WTC11 (cell line): Measurements from ENCODE around the gene SLC26A11.

Experiments used
- CREB1 ChIP-seq: sonication (generic); formaldehyde crosslinking; IDR thresholded peaks from 2 replicates; pipeline ENCODE4 v1.8.0; 2023; ENCODE audit warnings: mild to moderate bottlenecking, missing genetic modification reagents
- CTCF ChIP-seq: fragments of 200-600 bp; IDR thresholded peaks from 2 replicates; pipeline ENCODE4 v1.8.0; 2022; ENCODE audit warnings: antibody characterized with exemption
- ESRRA ChIP-seq: sonication (generic); formaldehyde crosslinking; IDR thresholded peaks from 2 replicates; pipeline ENCODE4 v1.8.1; 2022; ENCODE audit warnings: mild to moderate bottlenecking, missing genetic modification reagents, borderline replicate concordance
- HMGXB4 ChIP-seq: sonication (generic); formaldehyde crosslinking; IDR thresholded peaks from 2 replicates; pipeline ENCODE4 v1.8.1; 2023; ENCODE audit warnings: mild to moderate bottlenecking, moderate library complexity, missing genetic modification reagents
- ZNF671 ChIP-seq: fragments of 250-450 bp; sonication (Bioruptor Pico); IDR thresholded peaks from 2 replicates; pipeline ENCODE4 v1.8.0; 2021; ENCODE audit warnings: mild to moderate bottlenecking
- TF ChIP-seq, protein P1 (sequence below): sonication (generic); formaldehyde crosslinking; IDR thresholded peaks from 2 replicates; pipeline ENCODE4 v1.8.0; 2022; ENCODE audit warnings: mild to moderate bottlenecking, missing genetic modification reagents
- TF ChIP-seq, protein P2 (sequence below): sonication (generic); formaldehyde crosslinking; IDR thresholded peaks from 2 replicates; pipeline ENCODE4 v1.8.1; 2023; ENCODE audit warnings: mild to moderate bottlenecking, missing genetic modification reagents, moderate library complexity
- TF ChIP-seq, protein P3 (sequence below): sonication (generic); formaldehyde crosslinking; conservative IDR thresholded peaks from 2 replicates; pipeline ENCODE4 v1.8.1; 2022; ENCODE audit warnings: mild to moderate bottlenecking, missing genetic modification reagents
- TF ChIP-seq, protein P4 (sequence below): sonication (generic); formaldehyde crosslinking; IDR thresholded peaks from 2 replicates; pipeline ENCODE4 v1.8.0; 2022; ENCODE audit warnings: mild to moderate bottlenecking, missing genetic modification reagents

- TF ChIP-seq, protein P1, sequence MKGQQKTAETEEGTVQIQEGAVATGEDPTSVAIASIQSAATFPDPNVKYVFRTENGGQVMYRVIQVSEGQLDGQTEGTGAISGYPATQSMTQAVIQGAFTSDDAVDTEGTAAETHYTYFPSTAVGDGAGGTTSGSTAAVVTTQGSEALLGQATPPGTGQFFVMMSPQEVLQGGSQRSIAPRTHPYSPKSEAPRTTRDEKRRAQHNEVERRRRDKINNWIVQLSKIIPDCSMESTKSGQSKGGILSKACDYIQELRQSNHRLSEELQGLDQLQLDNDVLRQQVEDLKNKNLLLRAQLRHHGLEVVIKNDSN (CRISPR knock-in tag) = no peak
- no peak for TF ChIP-seq CREB1 (CRISPR knock-in tag)
- no peak for TF ChIP-seq CTCF
- TF ChIP-seq ZNF671 (CRISPR knock-in tag) = no peak
- TF ChIP-seq, protein P2, sequence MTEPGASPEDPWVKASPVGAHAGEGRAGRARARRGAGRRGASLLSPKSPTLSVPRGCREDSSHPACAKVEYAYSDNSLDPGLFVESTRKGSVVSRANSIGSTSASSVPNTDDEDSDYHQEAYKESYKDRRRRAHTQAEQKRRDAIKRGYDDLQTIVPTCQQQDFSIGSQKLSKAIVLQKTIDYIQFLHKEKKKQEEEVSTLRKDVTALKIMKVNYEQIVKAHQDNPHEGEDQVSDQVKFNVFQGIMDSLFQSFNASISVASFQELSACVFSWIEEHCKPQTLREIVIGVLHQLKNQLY = no peak
- TF ChIP-seq, protein P3, sequence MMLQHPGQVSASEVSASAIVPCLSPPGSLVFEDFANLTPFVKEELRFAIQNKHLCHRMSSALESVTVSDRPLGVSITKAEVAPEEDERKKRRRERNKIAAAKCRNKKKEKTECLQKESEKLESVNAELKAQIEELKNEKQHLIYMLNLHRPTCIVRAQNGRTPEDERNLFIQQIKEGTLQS (CRISPR knock-in tag) = no peak
- TF ChIP-seq HMGXB4 (CRISPR knock-in tag) = no peak
- TF ChIP-seq ESRRA (CRISPR knock-in tag) = no peak
- TF ChIP-seq, protein P4, sequence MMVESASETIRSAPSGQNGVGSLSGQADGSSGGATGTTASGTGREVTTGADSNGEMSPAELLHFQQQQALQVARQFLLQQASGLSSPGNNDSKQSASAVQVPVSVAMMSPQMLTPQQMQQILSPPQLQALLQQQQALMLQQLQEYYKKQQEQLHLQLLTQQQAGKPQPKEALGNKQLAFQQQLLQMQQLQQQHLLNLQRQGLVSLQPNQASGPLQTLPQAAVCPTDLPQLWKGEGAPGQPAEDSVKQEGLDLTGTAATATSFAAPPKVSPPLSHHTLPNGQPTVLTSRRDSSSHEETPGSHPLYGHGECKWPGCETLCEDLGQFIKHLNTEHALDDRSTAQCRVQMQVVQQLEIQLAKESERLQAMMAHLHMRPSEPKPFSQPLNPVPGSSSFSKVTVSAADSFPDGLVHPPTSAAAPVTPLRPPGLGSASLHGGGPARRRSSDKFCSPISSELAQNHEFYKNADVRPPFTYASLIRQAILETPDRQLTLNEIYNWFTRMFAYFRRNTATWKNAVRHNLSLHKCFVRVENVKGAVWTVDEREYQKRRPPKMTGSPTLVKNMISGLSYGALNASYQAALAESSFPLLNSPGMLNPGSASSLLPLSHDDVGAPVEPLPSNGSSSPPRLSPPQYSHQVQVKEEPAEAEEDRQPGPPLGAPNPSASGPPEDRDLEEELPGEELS (CRISPR knock-in tag) = no peak
Measured at GRCh38 chr17:80290156-80290555, 69.9 kb downstream of the SLC26A11 start.
